Panc1 (cell line): ENCODE measurements around the gene STAM2.

Experiments used
- POLR2AphosphoS5 ChIP-seq: IDR thresholded peaks from 2 replicates; pipeline ENCODE4 v1.6.1; 2012; ENCODE audit warnings: mild to moderate bottlenecking, low read depth, low read length, moderate library complexity
- SIN3A ChIP-seq: IDR thresholded peaks from 2 replicates; pipeline ENCODE4 v1.6.1; 2012; ENCODE audit warnings: low read depth, mild to moderate bottlenecking, low read length, moderate library complexity, borderline replicate concordance; ENCODE audit not compliant: insufficient read depth
- TF ChIP-seq, protein P1 (sequence below): fragments of 450-650 bp; IDR thresholded peaks from 2 replicates; pipeline ENCODE4 v1.5.1; 2017; ENCODE audit warnings: mild to moderate bottlenecking
- TF ChIP-seq, protein P2 (sequence below), 2 experiments: IDR thresholded peaks; 2 replicates each; pipeline ENCODE4 v1.6.1; 2011 to 2012; ENCODE audit warnings: low read depth in 2 of 2, control low read depth in 1 of 2, low read length in 1 of 2, mild to moderate bottlenecking in 1 of 2, moderate library complexity in 1 of 2; ENCODE audit not compliant: insufficient read depth in 1 of 2

DNA sequence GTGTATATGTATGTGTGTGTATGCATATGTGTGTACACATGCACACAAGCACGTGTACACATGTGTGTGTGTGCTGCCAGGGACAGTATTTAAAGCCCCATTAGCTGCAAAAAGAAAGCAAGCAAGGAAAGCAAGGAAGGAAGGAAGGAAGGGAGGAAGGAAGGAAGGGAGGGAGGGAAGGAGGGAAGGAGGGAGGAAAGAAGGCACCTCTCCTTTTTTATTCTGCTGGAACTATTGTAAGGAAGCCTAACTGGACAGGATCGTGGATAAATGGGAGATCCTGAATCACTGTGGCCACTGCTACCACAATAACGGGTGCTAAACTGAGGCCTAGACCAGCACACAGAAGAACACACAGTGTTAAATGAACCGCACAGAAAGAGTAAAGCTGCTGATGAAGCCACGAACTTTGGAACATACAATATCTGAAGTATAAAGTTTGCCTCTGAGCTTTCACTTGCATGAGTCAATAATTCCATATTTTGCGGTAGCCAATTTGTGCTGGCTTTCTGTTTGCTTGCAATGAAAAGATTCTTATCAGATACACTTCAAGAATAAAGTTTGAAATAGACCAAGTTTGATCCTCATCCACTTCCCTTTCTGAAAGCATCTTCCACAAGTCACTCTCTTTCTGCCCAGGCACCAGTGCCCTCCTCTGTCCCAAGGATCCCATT is 92.2 kb downstream of the STAM2 start:
- TF ChIP-seq, protein P1, sequence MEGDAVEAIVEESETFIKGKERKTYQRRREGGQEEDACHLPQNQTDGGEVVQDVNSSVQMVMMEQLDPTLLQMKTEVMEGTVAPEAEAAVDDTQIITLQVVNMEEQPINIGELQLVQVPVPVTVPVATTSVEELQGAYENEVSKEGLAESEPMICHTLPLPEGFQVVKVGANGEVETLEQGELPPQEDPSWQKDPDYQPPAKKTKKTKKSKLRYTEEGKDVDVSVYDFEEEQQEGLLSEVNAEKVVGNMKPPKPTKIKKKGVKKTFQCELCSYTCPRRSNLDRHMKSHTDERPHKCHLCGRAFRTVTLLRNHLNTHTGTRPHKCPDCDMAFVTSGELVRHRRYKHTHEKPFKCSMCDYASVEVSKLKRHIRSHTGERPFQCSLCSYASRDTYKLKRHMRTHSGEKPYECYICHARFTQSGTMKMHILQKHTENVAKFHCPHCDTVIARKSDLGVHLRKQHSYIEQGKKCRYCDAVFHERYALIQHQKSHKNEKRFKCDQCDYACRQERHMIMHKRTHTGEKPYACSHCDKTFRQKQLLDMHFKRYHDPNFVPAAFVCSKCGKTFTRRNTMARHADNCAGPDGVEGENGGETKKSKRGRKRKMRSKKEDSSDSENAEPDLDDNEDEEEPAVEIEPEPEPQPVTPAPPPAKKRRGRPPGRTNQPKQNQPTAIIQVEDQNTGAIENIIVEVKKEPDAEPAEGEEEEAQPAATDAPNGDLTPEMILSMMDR: no peak
- TF ChIP-seq POLR2AphosphoS5 (no peak), SIN3A (no peak)
- TF ChIP-seq, protein P2, sequence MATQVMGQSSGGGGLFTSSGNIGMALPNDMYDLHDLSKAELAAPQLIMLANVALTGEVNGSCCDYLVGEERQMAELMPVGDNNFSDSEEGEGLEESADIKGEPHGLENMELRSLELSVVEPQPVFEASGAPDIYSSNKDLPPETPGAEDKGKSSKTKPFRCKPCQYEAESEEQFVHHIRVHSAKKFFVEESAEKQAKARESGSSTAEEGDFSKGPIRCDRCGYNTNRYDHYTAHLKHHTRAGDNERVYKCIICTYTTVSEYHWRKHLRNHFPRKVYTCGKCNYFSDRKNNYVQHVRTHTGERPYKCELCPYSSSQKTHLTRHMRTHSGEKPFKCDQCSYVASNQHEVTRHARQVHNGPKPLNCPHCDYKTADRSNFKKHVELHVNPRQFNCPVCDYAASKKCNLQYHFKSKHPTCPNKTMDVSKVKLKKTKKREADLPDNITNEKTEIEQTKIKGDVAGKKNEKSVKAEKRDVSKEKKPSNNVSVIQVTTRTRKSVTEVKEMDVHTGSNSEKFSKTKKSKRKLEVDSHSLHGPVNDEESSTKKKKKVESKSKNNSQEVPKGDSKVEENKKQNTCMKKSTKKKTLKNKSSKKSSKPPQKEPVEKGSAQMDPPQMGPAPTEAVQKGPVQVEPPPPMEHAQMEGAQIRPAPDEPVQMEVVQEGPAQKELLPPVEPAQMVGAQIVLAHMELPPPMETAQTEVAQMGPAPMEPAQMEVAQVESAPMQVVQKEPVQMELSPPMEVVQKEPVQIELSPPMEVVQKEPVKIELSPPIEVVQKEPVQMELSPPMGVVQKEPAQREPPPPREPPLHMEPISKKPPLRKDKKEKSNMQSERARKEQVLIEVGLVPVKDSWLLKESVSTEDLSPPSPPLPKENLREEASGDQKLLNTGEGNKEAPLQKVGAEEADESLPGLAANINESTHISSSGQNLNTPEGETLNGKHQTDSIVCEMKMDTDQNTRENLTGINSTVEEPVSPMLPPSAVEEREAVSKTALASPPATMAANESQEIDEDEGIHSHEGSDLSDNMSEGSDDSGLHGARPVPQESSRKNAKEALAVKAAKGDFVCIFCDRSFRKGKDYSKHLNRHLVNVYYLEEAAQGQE (IDR thresholded peaks at IDR 0.05; ENCODE audit: insufficient read depth in 1 of 2, low read depth in 2 of 2, low read length in 1 of 2): no peak
